IMR-90 (cell line): ENCODE results near the gene LRRC4C.

Experiments used
- BHLHE40 ChIP-seq: fragments of 150-350 bp; IDR thresholded peaks from 2 replicates; pipeline ENCODE4 v1.6.1; 2016; ENCODE audit warnings: mild to moderate bottlenecking, low read depth, low read length
- CTCF ChIP-seq: conservative IDR thresholded peaks from 2 replicates; pipeline ENCODE4 v1.5.1; 2012; ENCODE audit warnings: mild to moderate bottlenecking, low read depth, low read length, improper control_type of control experiment
- FOS ChIP-seq: fragments of 150-350 bp; IDR thresholded peaks from 2 replicates; pipeline ENCODE4 v1.6.1; 2016; ENCODE audit warnings: low read depth, low read length
- MAFK ChIP-seq: IDR thresholded peaks from 2 replicates; pipeline ENCODE4 v1.6.1; 2012; ENCODE audit warnings: low read depth, low read length, improper control_type of control experiment
- MXI1 ChIP-seq: IDR thresholded peaks from 2 replicates; pipeline ENCODE4 v1.6.1; 2012; ENCODE audit warnings: low read depth, mild to moderate bottlenecking, low read length, moderate library complexity, borderline replicate concordance
- POLR2A ChIP-seq: IDR thresholded peaks from 2 replicates; pipeline ENCODE4 v1.6.1; 2012; ENCODE audit warnings: mild to moderate bottlenecking, low read depth, low read length
- RAD21 ChIP-seq: IDR thresholded peaks from 2 replicates; pipeline ENCODE4 v1.6.1; 2012; ENCODE audit warnings: low read length, improper control_type of control experiment
- RFX5 ChIP-seq: IDR thresholded peaks from 2 replicates; pipeline ENCODE4 v1.8.0; 2012; ENCODE audit warnings: low read depth, mild to moderate bottlenecking, low read length, moderate library complexity
- SMC3 ChIP-seq: fragments of 150-350 bp; IDR thresholded peaks from 2 replicates; pipeline ENCODE4 v1.6.1; 2016; ENCODE audit warnings: low read depth, mild to moderate bottlenecking, antibody characterized with exemption, low read length, moderate library complexity

GRCh38 chr11:40132912-40133311 is 1326.5 kb downstream of the LRRC4C start:
- no peak for TF ChIP-seq CTCF
- no peak for TF ChIP-seq POLR2A
- TF ChIP-seq BHLHE40: no peak
- TF ChIP-seq MXI1: no peak
- TF ChIP-seq FOS: no peak
- TF ChIP-seq SMC3: no peak
- no peak for TF ChIP-seq RAD21
- TF ChIP-seq MAFK: no peak
- no peak for TF ChIP-seq RFX5
